NCI-H2196 (cell line): Measurements from ENCODE around the gene AIG1.
A peak's percentile ranks its signal among the peaks of the same experiment; 100 is the strongest.

ENCODE experiments used
- DNase-seq: peaks from one replicate; lab custom pipeline; 2025; ENCODE audit not compliant: unreplicated experiment; lab: John Stamatoyannopoulos, UW

The AIG1 gene

GRCh38 chr6:143093290-143093689 lies 32.6 kb downstream of the AIG1 start:
- DNase-seq: no peak

- DNase-seq: no peak
Measured at GRCh38 chr6:143096403-143096802, 35.7 kb downstream of the AIG1 start.

- DNase-seq: no peak
Measured at GRCh38 chr6:143097224-143097795, 36.6 kb downstream of the AIG1 start.

GRCh38 chr6:143098054-143098671 lies 37.5 kb downstream of the AIG1 start:
- no peak for DNase-seq

- peak; percentile 42 for DNase-seq
Measured at GRCh38 chr6:143099647-143100046, 39.0 kb downstream of the AIG1 start.

GRCh38 chr6:143100429-143100828 lies 39.7 kb downstream of the AIG1 start:
- no peak for DNase-seq

- no peak for DNase-seq
Measured at GRCh38 chr6:143103916-143104315, 43.2 kb downstream of the AIG1 start.

- DNase-seq: no peak
Measured at GRCh38 chr6:143107440-143107839, 46.8 kb downstream of the AIG1 start.

GRCh38 chr6:143107911-143108761 lies 47.4 kb downstream of the AIG1 start:
- no peak for DNase-seq

GRCh38 chr6:143109196-143109595 lies 48.5 kb downstream of the AIG1 start:
- no peak for DNase-seq

- DNase-seq: no peak
Measured at GRCh38 chr6:143110572-143110971, 49.9 kb downstream of the AIG1 start.

- DNase-seq: no peak
Measured at GRCh38 chr6:143110996-143111395, 50.3 kb downstream of the AIG1 start.

- no peak for DNase-seq
Measured at GRCh38 chr6:143111443-143111842, 50.8 kb downstream of the AIG1 start.

- DNase-seq: no peak
Measured at GRCh38 chr6:143112084-143112768, 51.5 kb downstream of the AIG1 start.

- no peak for DNase-seq
Measured at GRCh38 chr6:143112837-143113236, 52.1 kb downstream of the AIG1 start.

- no peak for DNase-seq
Measured at GRCh38 chr6:143115728-143116127, 55.0 kb downstream of the AIG1 start.

GRCh38 chr6:143117108-143117507 lies 56.4 kb downstream of the AIG1 start:
- no peak for DNase-seq

- no peak for DNase-seq
Measured at GRCh38 chr6:143119260-143119659, 58.6 kb downstream of the AIG1 start.

GRCh38 chr6:143123081-143123480 lies 62.4 kb downstream of the AIG1 start:
- no peak for DNase-seq

- DNase-seq: no peak
Measured at GRCh38 chr6:143123941-143124340, 63.3 kb downstream of the AIG1 start.

GRCh38 chr6:143125455-143125854 lies 64.8 kb downstream of the AIG1 start:
- no peak for DNase-seq
